HepG2 (cell line): Measurements from ENCODE around the gene SYT17. TPM values are rescaled to one million over a fixed set of nuclear protein-coding genes. Genes with fewer than 3 reads are reported as not detected.

Experiments used
- ATAC-seq: fragments of 200-7000 bp; cut with Tn5 transposase; 3 replicates; pipeline ENCODE4 v1.9.1; 2020; ENCODE audit warnings: mild to moderate bottlenecking, moderate library complexity
- BruUV-seq: library from RNA; stranded (reverse); fragments of 400-500 nt; replicated peaks from 2 replicates; lab custom pipeline; 2021; lab: Mats Ljungman, UMichigan
- CTCF ChIA-PET: fragments of 300-600 bp; formaldehyde crosslinking; extraction: SDS; loops from one replicate; lab custom pipeline; 2021; ENCODE audit warnings: low total read pairs, inconsistent platforms, low intra/inter-chr PET ratio; lab: Yijun Ruan, JAX
- POLR2A ChIA-PET: fragments of 350-600 bp; sonication (Branson Sonifier 250); formaldehyde crosslinking; loops from one replicate; lab custom pipeline; 2020; ENCODE audit warnings: antibody characterized with exemption, inconsistent platforms; lab: Yijun Ruan, JAX
- DNase-seq: peaks from one replicate; pipeline ENCODE4 v3.0.0-alpha.2; 2015; ENCODE audit warnings: low spot score
- FAIRE-seq: peaks from 3 replicates; lab custom pipeline; 2011; peaks lifted over from hg19 to GRCh38; lab: Jason Lieb, UNC
- H2AFZ ChIP-seq: one replicate; pipeline ENCODE4 v1.6.1; 2011; ENCODE audit warnings: low read length, inconsistent platforms
- H3K27ac ChIP-seq: fragments of 300-600 bp; 3 replicates; pipeline ENCODE4 v1.8.0; 2011; ENCODE audit warnings: mixed run types, mild to moderate bottlenecking, mixed read lengths, low read length, inconsistent platforms; ENCODE audit not compliant: insufficient read depth; ENCODE audit errors: extremely low read length
- H3K27me3 ChIP-seq, 2 experiments: fragments of 200-600 bp in 1 of 2; 2 replicates in 1 of 2; 3 replicates in 1 of 2; pipeline versions ENCODE4 v1.6.0 to v1.8.0; 2011; ENCODE audit warnings: low read length in 2 of 2, mild to moderate bottlenecking in 2 of 2, moderate library complexity in 2 of 2, inconsistent platforms in 1 of 2; ENCODE audit not compliant: insufficient read depth in 2 of 2, control insufficient read depth in 1 of 2
- H3K36me3 ChIP-seq, 2 experiments: fragments of 200-600 bp in 1 of 2; replicated peaks in 1 of 2; 2 replicates in 1 of 2; 3 replicates in 1 of 2; pipeline versions ENCODE4 v1.5.1 to v1.8.0; 2011; ENCODE audit warnings: low read length in 2 of 2, inconsistent platforms in 1 of 2; ENCODE audit not compliant: insufficient read depth in 2 of 2, control insufficient read depth in 1 of 2
- H3K4me1 ChIP-seq: 2 replicates; pipeline ENCODE4 v1.5.1; 2012; ENCODE audit warnings: low read length, inconsistent platforms; ENCODE audit not compliant: insufficient read depth
- H3K4me2 ChIP-seq: 2 replicates; pipeline ENCODE4 v1.6.0; 2011; ENCODE audit warnings: low read depth, low read length, inconsistent platforms
- H3K4me3 ChIP-seq, 3 experiments: fragments of 200-600 bp in 1 of 3; sonication (generic), shearing (Covaris generic) in 1 of 3; replicated peaks in 1 of 3; 2 replicates each; pipeline ENCODE4 v1.5.1; 2011 to 2016; ENCODE audit warnings: low read length in 3 of 3, inconsistent platforms in 2 of 3, low read depth in 2 of 3, mild to moderate bottlenecking in 2 of 3, control low read depth in 1 of 3, mixed read lengths in 1 of 3; ENCODE audit not compliant: insufficient read depth in 1 of 3
- H3K79me2 ChIP-seq: one replicate; pipeline ENCODE4 v1.6.1; 2011; ENCODE audit warnings: low read length, inconsistent platforms; ENCODE audit not compliant: insufficient read depth
- H3K9ac ChIP-seq: 2 replicates; pipeline ENCODE4 v1.6.0; 2011; ENCODE audit warnings: mild to moderate bottlenecking, low read depth, low read length, inconsistent platforms; ENCODE audit not compliant: insufficient read depth
- H3K9me3 ChIP-seq: 2 replicates; pipeline ENCODE4 v1.5.1; 2012; ENCODE audit warnings: mild to moderate bottlenecking, low read length
- H4K20me1 ChIP-seq: 2 replicates; pipeline ENCODE4 v1.6.0; 2011; ENCODE audit warnings: inconsistent platforms, mild to moderate bottlenecking, low read length, moderate library complexity; ENCODE audit not compliant: insufficient read depth
- ATF6 ChIP-seq: sonication (generic); formaldehyde crosslinking; conservative IDR thresholded peaks from 2 replicates; pipeline ENCODE4 v1.4.0; 2020; ENCODE audit warnings: missing genetic modification reagents
- FOXP4 ChIP-seq: sonication (generic); formaldehyde crosslinking; IDR thresholded peaks from 2 replicates; pipeline ENCODE4 v1.4.0; 2020; ENCODE audit warnings: missing genetic modification reagents
- HBP1 ChIP-seq: IDR thresholded peaks from 2 replicates; pipeline ENCODE4 v1.6.1; 2016; ENCODE audit warnings: low read depth, control low read depth
- MATR3 ChIP-seq: sonication (generic); formaldehyde crosslinking; IDR thresholded peaks from 2 replicates; pipeline ENCODE4 v1.4.0; 2020; ENCODE audit warnings: missing genetic modification reagents
- SRY ChIP-seq: sonication (generic); formaldehyde crosslinking; IDR thresholded peaks from 2 replicates; pipeline ENCODE4 v1.8.0; 2022; ENCODE audit warnings: mild to moderate bottlenecking, missing genetic modification reagents
- TERF1 ChIP-seq: sonication (generic); formaldehyde crosslinking; IDR thresholded peaks from 2 replicates; pipeline ENCODE4 v1.8.0; 2022; ENCODE audit warnings: mild to moderate bottlenecking, missing genetic modification reagents, moderate library complexity
- ZBED4 ChIP-seq: sonication (generic); formaldehyde crosslinking; IDR thresholded peaks from 2 replicates; pipeline ENCODE4 v1.4.0; 2020; ENCODE audit warnings: missing genetic modification reagents, borderline replicate concordance
- ZMAT5 ChIP-seq: sonication (generic); formaldehyde crosslinking; IDR thresholded peaks from 2 replicates; pipeline ENCODE4 v1.5.0; 2020; ENCODE audit warnings: mild to moderate bottlenecking, low read depth, missing genetic modification reagents, borderline replicate concordance
- ZNF644 ChIP-seq: IDR thresholded peaks from 2 replicates; pipeline ENCODE4 v1.6.1; 2016; ENCODE audit warnings: low read depth
- ZNF784 ChIP-seq: sonication (generic); formaldehyde crosslinking; IDR thresholded peaks from 2 replicates; pipeline ENCODE4 v1.5.1; 2020; ENCODE audit warnings: missing genetic modification reagents, mild to moderate bottlenecking, borderline replicate concordance
- WGBS: methylation state at CpG from one replicate; pipeline ENCODE4 v1.1.6; 2017; ENCODE audit warnings: low lambda C conversion rate; 5-methylcytosine and 5-hydroxymethylcytosine counted together
- in situ Hi-C: cut with HindIII; loops from 2 replicates; pipeline ENCODE4 v1.10.0; 2017; ENCODE audit warnings: low pct_unique_long_range_greater_than_20kb; ENCODE audit not compliant: extremely low pct_ligation_motif_present
- intact Hi-C: fragments of 100-400 bp; cut with micrococcal nuclease; formaldehyde crosslinking; loops from one replicate; pipeline ENCODE4 v1.10.0; 2022; ENCODE audit not compliant: unreplicated experiment
- polyA plus RNA-seq, 8 experiments: library from polyadenylated mRNA; depleted of rRNA in 3 of 8; stranded (reverse) in 7 of 8; unstranded in 1 of 8; fragments of >200 nt; fragmentation: Illumina TruSeq in 4 of 8; extraction: Trizol in 4 of 8; gene quantifications; 2 replicates each; pipeline versions ENCODE4 v1.2.1 to v1.2.3, GENCODE V29; 2011 to 2016; ENCODE audit warnings: low read depth in 4 of 8, missing spikeins in 1 of 8, mixed read lengths in 1 of 8; ENCODE audit not compliant: insufficient read depth in 1 of 8
- total RNA-seq, 5 experiments: library from RNA; depleted of rRNA; stranded (reverse); fragments of >200 nt; fragmentation: Illumina TruSeq; extraction: Trizol; gene quantifications; 2 replicates each; pipeline ENCODE4 v1.2.3, GENCODE V29; 2016; ENCODE audit warnings: low read depth in 1 of 5

The SYT17 gene
- total and polyA plus RNA-seq, 2 of the 13 experiments (the other 11 are each of a cell fraction or from before 2014, with no cell fraction given): 0.44 TPM; not detected in 1

GRCh38 chr16:19265380-19265930 is 97.4 kb downstream of the SYT17 start:
- ChIA-PET CTCF (no interaction called here), POLR2A (no interaction called here)
- FAIRE-seq: no peak
- no peak overlapping the region for H2AFZ ChIP-seq
- WGBS: 18% methylated on average over 9 of the region's 9 CpGs
- no peaks in the 10 kb centered on the region for H3K4me1 ChIP-seq
- no peak overlapping the region for H3K4me2 ChIP-seq
- no peak overlapping the region for H3K9ac ChIP-seq
- H3K27me3 ChIP-seq: 0 out of 5 replicates have a peak, but pooled peaks cover 0 to 14% of the 10 kb centered on the region in 2 experiments
- no peak for DNase-seq
- no peak for ATAC-seq
- in situ Hi-C loops (no loop called here), intact Hi-C loops (no loop called here)
- no peaks in the 10 kb centered on the region for H3K79me2 ChIP-seq
- H3K27ac ChIP-seq: no peak overlapping the region
- BruUV-seq: no TSS peak
- 0 out of 2 replicates have a peak, but pooled peaks cover 5% of the 10 kb centered on the region for H3K9me3 ChIP-seq
- H3K4me3 ChIP-seq: no peak overlapping the region
- H4K20me1 ChIP-seq: no peaks in the 10 kb centered on the region
- H3K36me3 ChIP-seq: no peaks in the 10 kb centered on the region
- TF ChIP-seq ZNF784 (CRISPR knock-in tag) (no peak), ZMAT5 (CRISPR knock-in tag) (no peak), SRY (CRISPR knock-in tag) (no peak), ZBED4 (CRISPR knock-in tag) (no peak), TERF1 (CRISPR knock-in tag) (no peak), HBP1 (CRISPR knock-in tag) (no peak), FOXP4 (CRISPR knock-in tag) (no peak), ZNF644 (CRISPR knock-in tag) (no peak), MATR3 (CRISPR knock-in tag) (no peak), ATF6 (CRISPR knock-in tag) (no peak)
